ENCODE results near the gene PCBP1.
A peak's percentile ranks its signal among the peaks of the same experiment; 100 is the strongest.
"Not testable (repeated sequence)": the region's sequence is repeated elsewhere in the genome, so short reads cannot be mapped to it uniquely, and the experiment has no call there.

Gene PCBP1

DNA sequence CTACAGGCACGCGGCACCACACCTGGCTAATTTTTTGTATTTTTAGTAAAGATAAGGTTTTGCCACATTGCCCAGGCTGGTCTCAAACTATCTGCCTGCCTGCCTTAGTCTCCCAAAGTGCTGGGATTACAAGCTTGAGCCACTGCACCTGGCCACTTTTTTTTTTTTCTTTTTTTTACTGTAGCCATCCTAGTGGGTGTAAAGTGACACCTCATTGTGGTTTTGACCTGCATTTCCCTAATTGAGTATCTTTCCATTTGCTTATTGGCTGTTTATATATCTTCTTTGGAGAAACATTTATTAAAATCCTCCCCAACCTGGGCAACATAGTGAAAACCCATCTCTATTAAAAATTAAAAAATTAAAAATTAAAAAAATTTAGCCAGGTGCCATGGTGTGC is 12.0 kb downstream of the PCBP1 start:
- Histone ChIP-seq H3K4me3 (ENCODE audit: extremely low read depth, insufficient read depth, low read length, poor library complexity, severe bottlenecking) (no peak overlapping the region), H3K4me1 (ENCODE audit: control insufficient read depth, insufficient read depth, low read length, poor library complexity, severe bottlenecking) (no peaks in the 10 kb centered on the region), H3K27ac (ENCODE audit: low read depth, low read length, severe bottlenecking) (no peak overlapping the region), H3K36me3 (ENCODE audit: control insufficient read depth, insufficient read depth, low read length) (no peaks in the 10 kb centered on the region), H3K9me3 (ENCODE audit: control insufficient read depth, low read length) (no peaks in the 10 kb centered on the region)
- WGBS, 2 experiments (ENCODE audit: insufficient coverage in 2 of 2): 100% methylated on average over 2 of the region's 2 CpGs; no CpG with 5 or more reads in 1 of the 2 experiments

DNA sequence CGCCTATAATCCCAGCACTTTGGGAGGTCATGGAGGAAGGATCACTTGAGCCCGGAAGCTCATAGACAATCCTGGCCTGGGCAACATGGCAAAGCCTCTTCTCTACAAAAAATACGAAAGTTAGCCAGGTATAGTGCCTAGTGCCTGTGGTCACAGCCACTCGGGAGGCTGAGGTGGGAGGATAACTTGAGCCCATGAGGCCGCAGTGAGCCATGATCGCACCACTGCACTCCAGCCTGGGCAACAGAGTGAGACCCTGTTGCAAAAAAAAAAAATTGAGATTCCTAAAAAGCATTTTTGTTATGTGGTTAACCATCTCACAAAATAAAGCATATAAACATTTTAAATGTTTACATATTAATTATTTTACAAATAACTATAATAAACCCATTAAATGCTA is 13.9 kb downstream of the PCBP1 start:
- no peaks in the 10 kb centered on the region for H3K36me3 ChIP-seq (ENCODE audit: control insufficient read depth, insufficient read depth, low read length)
- H3K4me1 ChIP-seq (ENCODE audit: control insufficient read depth, insufficient read depth, low read length, poor library complexity, severe bottlenecking): no peaks in the 10 kb centered on the region
- H3K27ac ChIP-seq (ENCODE audit: low read depth, low read length, severe bottlenecking): no peak overlapping the region
- WGBS, 2 experiments (ENCODE audit: insufficient coverage in 2 of 2): 96 to 100% methylated on average over 5 of the region's 6 CpGs
- H3K4me3 ChIP-seq (ENCODE audit: extremely low read depth, insufficient read depth, low read length, poor library complexity, severe bottlenecking): no peak overlapping the region
- no peaks in the 10 kb centered on the region for H3K9me3 ChIP-seq (ENCODE audit: control insufficient read depth, low read length)

- H3K4me3 ChIP-seq (ENCODE audit: extremely low read depth, insufficient read depth, low read length, poor library complexity, severe bottlenecking); H3K9me3 ChIP-seq (ENCODE audit: control insufficient read depth, low read length); H3K36me3 ChIP-seq (ENCODE audit: control insufficient read depth, insufficient read depth, low read length); H3K27ac ChIP-seq (ENCODE audit: low read depth, low read length, severe bottlenecking); H3K4me1 ChIP-seq (ENCODE audit: control insufficient read depth, insufficient read depth, low read length, poor library complexity, severe bottlenecking): not testable (repeated sequence)
- 94 to 98% methylated on average over 7 to 8 of the region's 11 CpGs for WGBS, 2 experiments (ENCODE audit: insufficient coverage in 2 of 2)
Observed at GRCh38 chr2:70101686-70102085, 14.4 kb downstream of the PCBP1 start.

DNA sequence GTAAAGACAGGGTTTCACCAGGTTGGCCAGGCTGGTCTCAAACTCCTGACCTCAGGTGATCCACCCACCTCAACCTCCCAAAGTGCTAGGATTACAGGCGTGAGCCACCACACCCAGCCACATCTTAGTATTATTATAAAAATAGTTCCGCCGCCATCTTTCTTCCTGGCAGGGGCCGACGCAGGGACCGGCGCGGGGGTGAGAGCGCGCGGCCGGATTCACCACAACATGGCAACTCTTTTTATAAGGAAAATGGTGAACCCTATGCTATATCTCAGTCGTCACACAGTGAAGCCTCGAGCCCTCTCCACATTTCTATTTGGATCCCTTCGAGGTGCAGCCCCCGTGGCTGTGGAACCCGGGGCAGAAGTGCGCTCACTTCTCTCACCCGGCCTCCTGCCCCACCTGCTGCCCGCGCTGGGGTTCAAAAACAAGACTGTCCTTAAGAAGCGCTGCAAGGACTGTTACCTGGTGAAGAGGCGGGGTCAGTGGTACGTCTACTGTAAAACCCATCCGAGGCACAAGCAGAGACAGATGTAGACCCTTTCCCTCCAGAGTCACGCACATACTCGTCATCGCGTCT is 15.1 kb downstream of the PCBP1 start:
- H3K4me1 ChIP-seq (ENCODE audit: control insufficient read depth, insufficient read depth, low read length, poor library complexity, severe bottlenecking); H3K9me3 ChIP-seq (ENCODE audit: control insufficient read depth, low read length); H3K36me3 ChIP-seq (ENCODE audit: control insufficient read depth, insufficient read depth, low read length); H3K4me3 ChIP-seq (ENCODE audit: extremely low read depth, insufficient read depth, low read length, poor library complexity, severe bottlenecking); H3K27ac ChIP-seq (ENCODE audit: low read depth, low read length, severe bottlenecking): not testable (repeated sequence)
- WGBS, 2 experiments (ENCODE audit: insufficient coverage in 2 of 2): 98 to 99% methylated on average over 18 to 20 of the region's 29 CpGs

- no peaks in the 10 kb centered on the region for H3K9me3 ChIP-seq (ENCODE audit: control insufficient read depth, low read length)
Observed at GRCh38 chr2:70103531-70104061, 16.3 kb downstream of the PCBP1 start.

GRCh38 chr2:70104231-70105111 is 17.2 kb downstream of the PCBP1 start:
- H3K36me3 ChIP-seq (ENCODE audit: control insufficient read depth, insufficient read depth, low read length): no peaks in the 10 kb centered on the region
- H3K9me3 ChIP-seq (ENCODE audit: control insufficient read depth, low read length): no peaks in the 10 kb centered on the region
- H3K4me3 ChIP-seq (ENCODE audit: extremely low read depth, insufficient read depth, low read length, poor library complexity, severe bottlenecking): no peak overlapping the region
- 28 to 50% methylated on average over 2 to 4 of the region's 11 CpGs for WGBS, 2 experiments (ENCODE audit: insufficient coverage in 2 of 2)
- peaks cover 17% of the 10 kb centered on the region for H3K4me1 ChIP-seq (ENCODE audit: control insufficient read depth, insufficient read depth, low read length, poor library complexity, severe bottlenecking)
- H3K27ac ChIP-seq (ENCODE audit: low read depth, low read length, severe bottlenecking): no peak overlapping the region

More at GRCh38 chr2:70103531-70104061, 16.3 kb downstream of the PCBP1 start:
- Histone ChIP-seq H3K4me1 (ENCODE audit: control insufficient read depth, insufficient read depth, low read length, poor library complexity, severe bottlenecking) (peaks cover 14% of the 10 kb centered on the region), H3K27ac (ENCODE audit: low read depth, low read length, severe bottlenecking) (no peak overlapping the region), H3K36me3 (ENCODE audit: control insufficient read depth, insufficient read depth, low read length) (no peaks in the 10 kb centered on the region), H3K4me3 (ENCODE audit: extremely low read depth, insufficient read depth, low read length, poor library complexity, severe bottlenecking) (no peak overlapping the region)
- 78 to 89% methylated on average over 5 of the region's 5 CpGs for WGBS, 2 experiments (ENCODE audit: insufficient coverage in 2 of 2)

DNA sequence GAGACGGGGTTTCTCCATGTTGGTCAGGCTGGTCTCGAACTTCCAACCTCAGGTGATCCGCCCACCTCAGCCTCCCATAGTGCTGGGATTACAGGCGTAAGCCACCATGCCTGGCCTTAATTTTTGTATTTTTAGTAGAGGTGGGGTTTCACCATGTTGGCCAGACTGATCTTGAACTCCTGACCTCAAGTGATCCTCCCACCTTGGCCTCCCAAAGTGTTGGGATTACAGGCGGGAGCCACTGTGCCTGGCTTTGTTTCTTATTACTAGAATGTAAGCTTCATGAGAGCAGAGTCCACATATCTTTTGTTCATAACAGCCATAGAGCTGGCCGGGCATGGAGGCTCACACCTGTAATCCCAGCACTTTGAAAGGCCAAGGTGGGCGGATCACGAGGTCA is 18.9 kb downstream of the PCBP1 start:
- peaks cover 17% of the 10 kb centered on the region for H3K4me1 ChIP-seq (ENCODE audit: control insufficient read depth, insufficient read depth, low read length, poor library complexity, severe bottlenecking)
- H3K9me3 ChIP-seq (ENCODE audit: control insufficient read depth, low read length); H3K4me3 ChIP-seq (ENCODE audit: extremely low read depth, insufficient read depth, low read length, poor library complexity, severe bottlenecking); H3K27ac ChIP-seq (ENCODE audit: low read depth, low read length, severe bottlenecking); H3K36me3 ChIP-seq (ENCODE audit: control insufficient read depth, insufficient read depth, low read length): not testable (repeated sequence)
- WGBS, 2 experiments (ENCODE audit: insufficient coverage in 2 of 2): 86 to 98% methylated on average over 4 to 5 of the region's 8 CpGs

DNA sequence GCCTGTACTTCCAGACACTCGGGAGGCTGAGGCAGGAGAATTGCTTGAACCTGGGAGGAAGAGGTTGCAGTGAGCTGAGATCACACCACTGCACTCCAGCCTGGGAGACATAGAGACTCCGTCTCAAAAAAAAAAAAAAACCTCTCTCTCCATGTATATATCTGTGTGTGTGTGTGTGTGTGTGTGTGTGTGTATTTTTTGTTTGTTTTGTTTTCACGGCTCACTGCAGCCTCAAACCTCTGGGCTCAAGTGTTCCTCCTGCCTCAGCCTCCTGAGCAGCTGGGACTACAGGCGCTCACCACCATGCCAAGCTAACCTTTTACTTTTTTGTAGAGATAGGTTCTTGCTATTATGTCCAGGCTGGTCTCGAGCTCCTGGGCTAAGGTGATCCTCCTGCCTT is 23.1 kb downstream of the PCBP1 start:
- peaks cover 42% of the 10 kb centered on the region for H3K4me1 ChIP-seq (ENCODE audit: control insufficient read depth, insufficient read depth, low read length, poor library complexity, severe bottlenecking)
- H3K9me3 ChIP-seq (ENCODE audit: control insufficient read depth, low read length); H3K36me3 ChIP-seq (ENCODE audit: control insufficient read depth, insufficient read depth, low read length); H3K4me3 ChIP-seq (ENCODE audit: extremely low read depth, insufficient read depth, low read length, poor library complexity, severe bottlenecking); H3K27ac ChIP-seq (ENCODE audit: low read depth, low read length, severe bottlenecking): not testable (repeated sequence)
- WGBS, 2 experiments (ENCODE audit: insufficient coverage in 2 of 2): 80 to 100% methylated on average over 1 to 2 of the region's 5 CpGs

DNA sequence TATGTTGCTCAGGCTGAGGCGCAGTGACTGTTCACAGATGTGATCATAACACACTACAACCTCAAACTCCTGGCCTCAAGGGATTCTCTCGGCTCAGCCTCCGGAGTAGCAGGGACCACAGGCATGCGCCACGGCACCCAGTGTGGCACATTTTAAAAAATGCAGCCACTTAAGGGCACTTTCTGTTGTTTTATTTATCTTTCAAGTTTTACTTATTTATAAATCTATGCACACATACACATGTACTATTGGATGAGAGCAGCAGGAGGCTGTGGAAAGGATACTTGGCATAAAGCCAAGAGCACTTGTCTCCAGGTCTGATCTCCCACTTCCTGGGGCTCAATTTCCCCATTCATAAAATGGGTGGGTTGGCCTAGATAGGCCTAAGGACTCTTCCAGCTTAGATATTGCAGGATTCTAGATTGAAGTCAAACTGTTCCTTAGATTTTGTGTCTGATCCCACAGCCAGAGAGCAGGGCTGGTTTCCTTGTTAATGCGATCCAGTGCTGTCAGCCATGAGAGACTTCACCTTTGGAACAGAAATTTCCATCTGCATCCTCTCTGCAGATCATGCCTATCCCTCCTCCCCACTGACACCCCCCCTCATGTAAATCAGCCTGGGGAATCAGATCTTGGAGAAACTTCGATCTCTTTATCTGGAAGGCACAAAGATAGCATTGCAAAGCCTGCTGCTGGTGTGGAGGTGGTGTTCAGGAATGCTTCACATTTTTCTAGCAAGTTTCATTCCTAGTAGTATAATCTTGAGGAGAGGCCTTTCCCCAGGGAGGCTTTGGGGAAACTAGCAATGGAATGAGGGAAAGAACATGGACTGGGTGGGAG is 24.7 kb downstream of the PCBP1 start:
- 89 to 94% methylated on average over 2 of the region's 7 CpGs for WGBS, 2 experiments (ENCODE audit: insufficient coverage in 2 of 2)

GRCh38 chr2:70113359-70114070 is 26.2 kb downstream of the PCBP1 start:
- Histone ChIP-seq H3K27ac (ENCODE audit: low read depth, low read length, severe bottlenecking) (no peak overlapping the region), H3K36me3 (ENCODE audit: control insufficient read depth, insufficient read depth, low read length) (no peaks in the 10 kb centered on the region)
- 86 to 94% methylated on average over 4 of the region's 4 CpGs for WGBS, 2 experiments (ENCODE audit: insufficient coverage in 2 of 2)

More for the DNA sequence above, 24.7 kb downstream of the PCBP1 start:
- H3K9me3 ChIP-seq (ENCODE audit: control insufficient read depth, low read length): no peaks in the 10 kb centered on the region
- H3K4me1 ChIP-seq (ENCODE audit: control insufficient read depth, insufficient read depth, low read length, poor library complexity, severe bottlenecking): peaks cover 47% of the 10 kb centered on the region
- peak overlapping the region; percentile 68 for H3K27ac ChIP-seq (ENCODE audit: low read depth, low read length, severe bottlenecking)
- H3K4me3 ChIP-seq (ENCODE audit: extremely low read depth, insufficient read depth, low read length, poor library complexity, severe bottlenecking): no peak overlapping the region
- H3K36me3 ChIP-seq (ENCODE audit: control insufficient read depth, insufficient read depth, low read length): no peaks in the 10 kb centered on the region

More at GRCh38 chr2:70113359-70114070, 26.2 kb downstream of the PCBP1 start:
- Histone ChIP-seq H3K4me3 (ENCODE audit: extremely low read depth, insufficient read depth, low read length, poor library complexity, severe bottlenecking) (no peak overlapping the region), H3K9me3 (ENCODE audit: control insufficient read depth, low read length) (no peaks in the 10 kb centered on the region), H3K4me1 (ENCODE audit: control insufficient read depth, insufficient read depth, low read length, poor library complexity, severe bottlenecking) (peaks cover 37% of the 10 kb centered on the region)

Data from mesodermal cell (in vitro differentiated cells).